ENCODE results near the gene SUSD6.

- TF ChIP-seq CTCF (IDR thresholded peaks at IDR 0.05; ENCODE audit: poor library complexity): no peak
- TF ChIP-seq EZH2 (IDR thresholded peaks at IDR 0.05; ENCODE audit: borderline replicate concordance): no peak
These were observed 32.2 kb downstream of the SUSD6 start for GRCh38 chr14:69643430-69644200.
